GM23248 (cell line): ENCODE results near the gene TEAD1.

Experiments used
- EZH2 ChIP-seq: fragments of 200-600 bp; sonication (generic); IDR thresholded peaks from 2 replicates; pipeline ENCODE4 v1.6.1; 2018; ENCODE audit warnings: antibody characterized with exemption, mild to moderate bottlenecking; ENCODE audit not compliant: insufficient read depth, poor library complexity, severe bottlenecking
- EZH2phosphoT487 ChIP-seq: fragments of 200-600 bp; sonication (generic); IDR thresholded peaks from 2 replicates; pipeline ENCODE4 v1.6.1; 2018; ENCODE audit warnings: antibody characterized with exemption, moderate library complexity, mild to moderate bottlenecking, low read depth; ENCODE audit not compliant: insufficient read depth

DNA sequence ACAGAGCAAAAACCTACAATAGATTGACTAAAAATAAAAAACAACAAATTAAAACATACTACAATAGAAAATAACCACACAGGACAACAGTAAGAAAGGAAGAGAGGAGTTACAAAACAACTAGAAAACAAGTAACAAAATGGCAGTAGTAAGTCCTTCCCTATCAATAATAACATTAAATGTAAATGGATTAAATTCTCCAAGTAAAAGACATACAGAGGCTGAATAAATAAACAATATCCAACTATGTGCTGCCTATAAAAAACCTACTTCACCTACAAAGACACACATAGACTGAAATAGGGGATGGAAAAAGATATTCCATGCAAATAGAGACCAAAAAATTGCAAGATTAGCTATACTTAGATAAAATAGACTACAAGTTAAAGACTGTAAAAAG is 277.9 kb downstream of the TEAD1 start:
- TF ChIP-seq EZH2 (no peak), EZH2phosphoT487 (no peak)
